Dedifferentiated amniotic fluid mesenchymal stem cell (primary cell): ENCODE results near the gene TEKT1.
"Not testable (repeated sequence)": the region's sequence is repeated elsewhere in the genome, so short reads cannot be mapped to it uniquely, and the experiment has no call there.

Source experiments
- DNase-seq: peaks from one replicate; pipeline ENCODE4 v3.0.0-alpha.2; 2016; ENCODE audit errors: extremely low spot score

Gene TEKT1

DNA sequence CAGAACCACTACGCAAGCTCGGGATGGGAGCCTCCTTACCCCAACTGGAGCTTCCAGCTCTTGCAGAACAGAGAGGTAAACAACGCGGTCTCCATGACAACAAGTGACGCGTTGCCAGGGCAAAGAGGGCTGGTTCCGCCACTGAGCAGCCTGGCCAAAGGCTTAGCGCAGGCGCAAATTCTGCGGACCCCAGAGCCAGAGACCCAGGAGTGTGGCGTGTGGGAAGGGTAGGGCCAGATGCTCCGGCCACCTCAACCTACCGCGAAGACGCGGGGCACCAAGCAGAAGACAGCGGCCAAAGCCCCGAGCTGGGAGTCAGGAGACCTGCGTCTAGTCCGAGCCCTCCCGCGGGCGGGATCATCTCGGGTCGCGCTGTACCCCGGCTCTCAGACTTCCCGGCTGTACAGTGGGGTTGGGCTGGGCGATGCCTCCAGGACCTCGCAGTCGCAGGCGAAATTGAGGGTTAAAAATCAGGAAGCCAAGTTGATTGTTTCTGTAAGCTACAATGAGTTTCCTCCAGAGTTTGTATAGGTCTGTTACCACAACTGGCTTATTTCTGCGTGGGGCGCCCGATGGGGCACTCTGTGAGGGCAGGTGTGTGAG, at the start of gene TEKT1:
TSS of gene TEKT1 (minus strand) at position 69 of the 603 bp plus-strand sequence. CDS start 1,353 bp downstream, outside the sequence.
- DNase-seq: no peak

DNA sequence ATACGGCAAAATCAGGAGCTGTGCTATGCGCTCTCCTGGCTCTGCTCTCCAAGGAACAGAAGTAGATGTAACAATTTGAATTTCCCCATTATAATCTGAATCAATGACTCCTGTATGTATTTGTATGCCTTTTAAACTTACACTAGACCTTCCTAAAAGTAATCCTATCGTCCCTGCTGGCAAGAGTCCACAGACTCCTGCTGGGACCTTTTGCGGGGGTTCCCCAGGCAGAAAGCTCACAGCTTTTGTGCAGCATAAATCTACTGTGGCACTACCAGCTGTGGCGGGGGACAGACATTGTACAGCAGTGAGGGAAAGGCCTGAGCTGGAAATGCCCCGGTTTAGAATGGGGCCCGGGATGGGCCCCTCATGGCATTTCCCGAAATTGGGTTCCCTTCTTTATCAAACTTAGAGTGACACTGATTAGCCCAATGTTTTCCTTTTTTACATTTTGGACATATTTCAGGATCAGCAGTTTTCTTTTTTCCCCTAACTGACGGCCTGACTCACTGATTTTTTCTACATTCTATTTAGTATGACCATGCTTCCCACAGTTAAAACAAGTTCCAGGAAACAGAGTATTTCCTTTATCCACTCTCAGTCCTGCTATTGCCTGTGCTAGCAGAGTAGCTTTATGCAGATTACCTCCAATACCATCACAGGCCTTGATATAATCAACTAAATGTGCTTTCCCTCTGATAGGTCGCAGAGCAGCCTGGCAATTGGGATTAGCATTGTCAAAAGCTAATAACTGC, 47.9 kb upstream of the TEKT1 start:
- not testable (repeated sequence) for DNase-seq

DNA sequence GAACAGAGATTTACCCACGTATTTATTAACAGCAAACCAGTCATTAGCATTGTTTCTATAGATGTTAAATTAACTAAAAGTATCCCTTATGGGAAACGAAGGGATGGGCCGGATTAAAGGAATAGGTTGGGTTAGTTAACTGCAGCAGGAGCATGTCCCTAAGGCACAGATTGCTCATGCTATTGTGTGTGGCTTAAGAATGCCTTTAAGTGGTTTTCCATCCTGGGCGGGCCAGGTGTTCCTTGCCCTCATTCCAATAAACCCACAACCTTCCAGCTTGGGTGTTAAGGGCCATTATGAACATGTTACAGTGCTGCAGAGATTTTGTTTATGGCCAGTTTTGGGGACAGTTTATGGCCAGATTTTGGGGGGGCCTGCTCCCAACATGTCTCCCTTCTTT, 43.7 kb upstream of the TEKT1 start:
- not testable (repeated sequence) for DNase-seq

DNA sequence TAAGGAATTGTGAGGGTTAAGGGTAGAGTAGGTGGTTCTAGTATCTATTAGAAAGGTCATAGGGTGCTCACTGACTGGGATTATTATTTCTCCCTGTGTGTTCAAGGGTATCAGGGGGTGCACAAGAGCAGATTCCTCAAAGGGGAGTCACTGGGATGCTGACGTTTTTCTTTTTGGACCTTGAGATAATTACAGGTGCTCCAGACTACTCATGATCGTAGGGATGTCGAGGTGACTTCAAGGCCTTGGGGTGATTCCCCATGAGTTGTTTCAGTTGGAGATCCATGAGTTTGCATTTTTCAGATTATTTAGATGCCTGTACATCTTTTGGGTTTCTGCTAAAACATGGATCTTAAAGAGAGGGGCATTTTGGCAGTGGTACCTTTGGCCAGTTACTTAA, 41.4 kb upstream of the TEKT1 start:
- no peak for DNase-seq

DNA sequence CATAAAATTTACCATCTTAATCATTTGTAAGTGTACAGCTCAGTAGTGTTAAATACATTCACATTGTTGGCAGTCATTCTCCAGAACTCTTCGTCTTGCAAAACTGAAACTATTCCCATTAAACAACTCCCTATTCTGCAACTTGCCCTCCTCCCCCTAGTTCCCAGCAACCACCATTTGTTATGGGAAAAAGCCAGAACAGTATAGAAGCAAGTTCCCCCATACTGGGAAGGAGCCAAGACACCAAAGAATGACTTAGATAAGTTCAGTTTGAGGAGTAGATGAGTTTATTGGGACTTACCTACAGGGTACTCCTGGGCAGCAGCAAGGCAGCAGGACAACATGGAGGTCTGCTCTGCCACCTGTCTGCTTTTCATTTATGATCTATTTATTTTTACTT, 39.3 kb upstream of the TEKT1 start:
- DNase-seq: no peak

DNA sequence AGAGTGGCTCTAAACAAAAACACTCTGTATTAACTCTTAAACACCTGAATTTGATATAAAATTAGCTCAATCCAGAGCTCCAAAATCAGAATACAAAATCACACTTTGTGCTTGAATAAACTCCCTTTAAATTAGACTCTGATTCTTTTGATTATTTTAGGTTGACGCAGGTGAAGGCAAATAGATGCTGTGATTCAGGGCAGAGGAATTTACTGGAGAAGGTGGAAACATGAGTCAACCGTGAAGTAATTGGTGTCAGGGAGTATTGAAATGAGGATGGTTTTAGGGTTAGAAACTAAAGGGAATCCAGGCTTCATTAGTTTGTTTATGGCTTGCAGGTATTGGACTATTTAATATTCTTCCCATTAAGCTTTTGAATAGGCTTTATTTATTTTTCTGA, 37.1 kb upstream of the TEKT1 start:
- no peak for DNase-seq

DNA sequence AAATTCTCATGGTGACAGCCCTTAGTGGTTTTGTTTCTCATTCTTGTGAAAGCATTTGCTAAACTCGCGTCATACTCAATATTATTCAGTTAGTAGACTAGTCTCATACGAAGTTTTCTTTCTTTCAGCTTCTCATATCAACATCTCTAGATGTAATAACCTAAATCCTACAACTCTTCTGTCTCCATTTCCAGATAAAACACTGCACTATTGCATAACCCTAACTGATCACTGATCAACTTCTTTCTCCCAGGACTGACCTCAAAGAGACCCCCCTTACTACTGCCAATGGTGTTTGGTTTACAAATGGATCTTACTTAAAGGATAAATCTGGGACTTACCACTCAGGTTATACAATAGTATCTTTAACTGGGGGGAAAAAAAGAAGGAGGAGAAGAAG, 36.3 kb upstream of the TEKT1 start:
- no peak for DNase-seq

DNA sequence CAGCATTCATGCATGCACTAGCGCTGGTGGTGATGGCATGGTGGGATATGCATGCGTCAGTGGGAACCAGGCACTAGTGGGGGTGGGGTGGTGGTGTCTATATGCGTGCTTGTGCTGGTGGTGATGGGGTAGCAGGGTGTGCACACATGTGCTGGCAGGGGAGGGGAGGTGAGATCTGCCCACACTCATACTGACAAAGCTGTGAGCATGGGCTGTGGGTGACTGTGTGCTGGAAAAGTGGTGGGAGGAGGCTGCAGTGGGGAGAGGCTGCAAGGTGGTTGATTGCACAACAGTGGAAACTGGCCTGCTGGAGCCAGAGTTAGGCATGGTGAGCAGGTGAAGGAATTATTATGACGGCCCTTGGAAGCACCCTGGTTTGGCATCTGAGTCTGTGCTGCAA, 31.3 kb upstream of the TEKT1 start:
- DNase-seq: no peak

DNA sequence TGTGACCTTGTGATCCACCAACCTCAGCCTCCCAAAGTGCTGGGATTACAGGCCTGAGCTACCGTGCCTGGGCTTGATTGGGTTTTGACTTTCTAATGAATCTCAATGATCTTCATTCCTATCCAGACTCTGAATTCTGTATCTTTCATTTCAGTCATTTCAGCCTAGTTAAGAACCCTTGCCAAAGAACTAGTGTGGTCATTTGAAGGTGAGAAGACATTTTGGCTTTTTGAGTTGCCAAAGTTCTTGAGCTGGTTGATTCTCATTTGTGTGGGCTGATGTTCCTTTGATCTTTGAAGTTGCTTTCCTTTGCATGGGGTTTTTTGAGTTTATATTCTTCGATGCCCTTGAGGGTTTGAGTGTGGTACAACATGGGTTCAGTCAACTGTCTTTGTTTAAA, 30.6 kb upstream of the TEKT1 start:
- DNase-seq: no peak

DNA sequence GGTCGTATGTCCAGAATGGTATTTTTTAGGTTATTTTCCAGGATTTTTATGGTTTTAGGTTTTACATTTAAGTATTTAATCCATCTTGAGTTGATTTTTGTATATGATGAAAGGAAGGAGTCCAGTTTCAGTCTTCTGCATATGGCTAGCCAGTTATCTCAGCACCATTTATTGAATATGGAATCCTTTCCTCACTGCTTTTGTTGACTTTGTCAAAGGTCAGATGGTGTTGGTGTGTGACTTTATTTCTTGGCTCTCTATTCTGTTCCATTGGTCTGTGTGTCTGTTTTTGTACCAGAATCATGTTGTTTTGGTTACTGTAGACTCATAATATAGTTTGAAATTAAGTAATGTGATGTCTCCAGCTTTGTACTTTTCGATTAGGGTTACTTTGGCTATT, 26.4 kb upstream of the TEKT1 start:
- no peak for DNase-seq

DNA sequence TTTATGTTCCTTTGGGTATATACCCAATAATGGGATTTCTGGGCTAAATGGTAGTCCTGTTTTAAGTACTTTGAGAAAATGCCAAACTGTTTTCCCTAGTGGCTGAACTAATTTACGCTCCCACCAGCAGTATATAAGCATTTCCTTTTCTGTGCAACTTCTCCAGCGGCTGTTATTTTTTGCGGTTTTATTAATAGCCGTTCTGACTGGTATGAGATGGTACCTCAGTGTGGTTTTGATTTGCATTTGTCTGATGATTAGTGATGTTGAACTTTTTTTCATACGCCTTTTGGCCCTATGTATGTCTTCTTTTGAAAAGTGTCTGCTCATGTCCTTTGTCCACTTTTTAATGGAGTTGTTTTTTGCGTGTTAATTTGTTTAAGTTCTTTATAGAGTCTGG, 25.8 kb upstream of the TEKT1 start:
- no peak for DNase-seq

DNA sequence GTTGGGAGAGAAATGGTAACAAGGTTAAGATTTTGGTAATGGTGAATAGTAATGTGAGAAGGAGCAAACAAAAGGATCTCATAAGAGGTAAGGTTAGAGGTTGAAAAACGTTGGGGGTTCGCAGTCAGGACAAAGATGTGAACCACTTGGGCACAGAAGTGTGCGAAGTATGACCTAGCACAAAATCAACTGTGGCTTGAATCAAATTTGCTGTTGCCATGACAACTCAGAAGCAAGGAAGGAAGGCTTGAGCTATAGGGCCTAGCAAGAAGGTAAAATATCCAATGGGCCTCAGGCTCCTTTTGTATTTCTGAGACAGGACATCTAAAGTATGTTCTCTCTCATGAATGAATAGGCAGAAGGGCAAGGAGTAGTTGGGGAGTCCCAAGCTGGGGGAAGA, 24.5 kb upstream of the TEKT1 start:
- DNase-seq: no peak

DNA sequence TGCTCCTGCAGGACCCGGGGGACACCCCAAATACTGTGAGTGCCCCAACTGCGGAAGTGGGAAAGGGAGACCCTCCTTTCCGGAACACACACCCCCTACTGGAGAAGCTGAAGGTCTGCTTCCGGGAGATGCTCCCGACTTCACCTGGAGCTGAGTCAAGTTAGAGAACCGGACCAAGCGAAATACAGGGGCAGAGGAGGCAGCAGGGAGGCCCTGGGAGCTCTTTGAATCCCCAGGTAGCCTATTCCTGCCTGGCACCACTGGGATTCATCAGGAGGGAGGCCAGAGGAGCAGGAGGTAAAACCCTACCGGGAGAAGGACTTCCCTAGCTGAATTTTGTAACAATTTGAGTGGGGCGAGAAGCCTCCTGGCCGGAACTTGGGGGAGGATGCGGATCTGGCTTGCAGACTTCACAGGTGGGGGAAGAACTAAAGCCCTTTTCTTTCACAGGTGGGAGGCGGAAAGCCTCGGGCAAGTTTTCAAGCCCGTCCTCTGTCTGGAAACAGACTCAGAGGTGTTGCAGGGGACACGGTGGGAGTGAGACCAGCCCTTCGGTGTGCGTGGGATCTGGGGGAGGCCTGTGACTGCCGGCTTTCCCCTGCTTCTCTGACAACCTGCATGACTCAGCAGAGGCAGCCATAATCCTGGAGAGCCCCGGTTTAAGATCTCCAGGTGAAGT, 22.4 kb upstream of the TEKT1 start:
- no peak for DNase-seq

DNA sequence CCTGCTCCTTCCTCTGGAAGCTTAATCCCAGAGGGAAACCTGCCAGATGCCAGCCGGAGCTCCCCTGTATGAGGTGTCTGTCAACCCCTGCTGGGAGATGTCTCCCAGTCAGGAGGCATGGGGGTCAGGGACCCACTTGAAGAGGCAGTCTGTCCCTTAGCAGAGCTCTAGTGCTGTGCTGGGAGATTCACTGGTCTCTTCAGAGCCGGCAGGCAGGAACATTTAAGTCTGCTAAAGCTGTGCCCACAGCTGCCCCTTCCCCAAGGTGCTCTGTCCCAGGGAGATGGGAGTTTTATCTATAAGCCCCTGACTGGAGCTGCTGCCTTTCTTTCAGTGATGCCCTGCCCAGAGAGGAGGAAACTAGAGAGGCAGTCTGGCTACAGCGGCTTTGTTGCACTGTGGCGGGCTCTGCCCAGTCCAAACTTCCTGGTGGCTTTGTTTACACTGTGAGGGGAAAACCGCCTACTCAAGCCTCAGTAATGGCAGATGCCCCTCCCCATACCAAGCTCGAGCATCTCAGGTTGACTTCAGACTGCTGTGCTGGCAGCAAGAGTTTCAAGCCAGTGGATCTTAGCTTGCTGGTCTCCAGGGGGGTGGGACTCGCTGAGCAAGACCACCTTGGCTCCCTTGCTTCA, 17.1 kb upstream of the TEKT1 start:
- not testable (repeated sequence) for DNase-seq

DNA sequence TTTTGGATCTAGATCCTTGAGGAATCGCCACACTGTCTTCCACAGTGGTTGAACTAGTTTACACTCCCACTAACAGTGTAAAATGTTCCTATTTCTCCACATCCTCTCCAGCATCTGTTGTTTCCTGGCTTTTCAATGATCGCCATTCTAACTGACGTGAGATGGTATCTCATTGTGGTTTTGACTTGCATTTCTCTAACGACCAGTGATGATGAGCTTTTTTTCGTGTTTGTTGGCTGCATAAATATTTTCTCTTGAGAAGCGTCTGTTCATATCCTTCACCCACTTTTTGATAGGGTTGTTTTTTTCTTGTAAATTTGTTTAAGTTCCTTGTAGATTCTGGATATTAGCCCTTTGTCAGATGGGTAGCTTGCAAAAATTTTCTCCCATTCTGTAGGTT, 14.6 kb upstream of the TEKT1 start:
- DNase-seq: not testable (repeated sequence)

DNA sequence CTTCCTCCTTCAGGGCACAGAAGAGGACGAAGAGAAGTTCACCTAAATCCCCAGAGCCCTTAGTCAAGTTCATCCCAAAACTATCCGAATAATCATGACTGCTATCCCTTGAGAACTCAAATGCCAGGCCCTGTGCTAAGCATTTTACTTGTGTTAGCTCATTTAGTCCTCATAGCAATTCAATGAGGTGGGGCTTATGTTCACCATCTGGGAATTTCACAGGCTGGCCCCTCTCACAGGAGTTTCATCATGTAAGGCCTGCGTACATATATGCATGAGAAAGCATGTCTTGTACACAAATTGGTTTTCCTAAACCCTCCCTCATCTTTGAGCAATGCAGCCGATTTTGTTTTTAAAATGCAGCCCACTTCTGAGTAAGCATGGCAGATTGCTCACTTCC, 12.9 kb upstream of the TEKT1 start:
- DNase-seq: not testable (repeated sequence)

DNA sequence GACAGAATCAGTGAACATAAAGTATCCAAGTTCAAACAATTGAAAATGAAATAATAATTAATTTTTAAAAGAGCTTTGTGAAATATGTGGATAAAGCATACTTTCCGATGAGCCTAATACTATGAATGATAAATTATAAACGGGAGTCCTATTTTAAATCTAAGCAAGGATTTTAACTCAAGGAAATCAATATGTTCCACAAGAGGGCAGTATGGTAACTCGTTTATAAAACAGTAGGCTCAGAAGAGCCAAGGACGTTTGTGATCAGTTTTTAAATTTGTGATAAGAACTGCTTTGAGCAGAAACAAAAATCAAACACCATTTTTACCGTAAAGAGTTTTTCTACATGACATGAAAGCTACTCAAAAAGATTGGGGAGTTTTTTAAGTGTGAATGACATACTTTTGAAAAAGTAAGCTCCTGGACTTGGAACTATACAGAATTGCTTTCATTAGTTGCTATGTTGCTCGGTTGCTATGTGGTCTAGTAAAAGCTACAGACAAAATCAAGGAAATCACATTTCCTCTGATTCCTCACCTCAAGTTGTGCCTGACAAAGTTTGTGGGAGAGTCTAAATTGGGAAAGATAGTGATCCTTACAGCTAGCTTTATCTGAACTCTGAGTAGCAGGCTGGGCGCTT, 11.8 kb upstream of the TEKT1 start:
- peak; percentile 80 for DNase-seq

DNA sequence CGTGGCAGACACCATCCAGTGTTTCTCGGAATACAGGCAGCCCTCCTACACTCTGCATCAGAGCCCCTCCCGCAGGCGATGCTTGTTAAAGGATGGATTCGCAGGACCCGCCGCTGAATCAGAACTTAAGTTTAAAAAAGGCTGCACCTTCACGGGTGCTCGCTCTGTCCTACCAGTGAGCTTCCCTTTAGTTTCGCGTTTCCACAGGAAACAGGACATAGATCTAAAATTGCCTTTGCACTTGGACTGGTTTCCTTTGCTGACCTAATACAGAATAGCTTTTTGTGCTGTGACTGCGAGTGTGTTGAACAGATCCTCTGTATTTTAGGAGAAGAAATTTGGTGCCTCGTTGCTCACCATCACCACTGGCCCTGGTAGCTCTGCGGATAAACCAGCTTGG, 10.2 kb upstream of the TEKT1 start:
- not testable (repeated sequence) for DNase-seq

DNA sequence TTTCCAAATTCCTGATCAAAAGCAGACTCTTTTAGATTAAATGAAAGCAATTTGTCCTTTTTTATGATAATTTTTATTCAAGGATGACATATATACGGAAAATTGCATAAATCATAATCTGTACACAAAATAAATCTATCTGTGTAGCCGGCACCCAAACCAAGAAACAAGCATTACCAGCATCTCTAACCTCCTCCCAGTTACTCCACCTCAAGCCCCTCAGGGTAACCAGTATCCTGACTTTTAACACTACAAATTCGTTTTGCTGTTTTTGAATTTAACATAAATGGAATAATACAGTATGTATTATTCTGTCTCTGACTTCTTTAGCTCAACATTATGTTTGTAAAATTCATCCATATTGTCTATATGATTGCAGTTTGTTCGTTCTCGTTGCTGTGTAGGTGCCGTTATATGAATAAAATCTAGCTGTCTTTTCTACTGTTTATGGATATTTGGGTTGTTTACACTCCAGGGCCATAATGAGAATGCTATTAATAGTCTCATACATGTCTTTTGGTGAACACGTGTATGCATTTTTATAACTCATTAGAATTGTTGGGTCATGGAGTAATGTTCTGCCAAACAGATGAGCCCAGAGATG, 1.0 kb downstream of the TEKT1 start:
- no peak for DNase-seq

DNA sequence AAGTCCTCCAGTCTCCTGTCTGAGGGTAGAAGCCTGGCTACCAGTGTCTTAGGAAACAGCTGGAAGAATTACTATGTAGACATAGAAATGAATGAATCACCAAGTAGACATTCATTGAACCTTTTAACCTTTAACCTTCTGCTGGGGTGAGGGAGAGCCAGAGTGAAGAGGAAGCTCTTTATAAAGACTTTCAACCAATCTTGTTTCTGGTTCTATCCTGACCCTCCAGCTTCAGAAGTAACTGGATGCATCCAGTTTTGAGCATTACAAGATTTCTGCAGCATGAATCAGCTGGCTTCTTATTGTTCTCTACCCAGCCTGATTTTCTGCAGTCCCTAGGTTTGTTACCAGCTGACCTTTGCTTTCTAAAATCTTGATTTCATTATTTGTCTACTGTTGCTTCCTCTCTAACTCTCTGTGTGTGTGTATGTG, 8.5 kb downstream of the TEKT1 start:
- DNase-seq: peak; percentile 12

DNA sequence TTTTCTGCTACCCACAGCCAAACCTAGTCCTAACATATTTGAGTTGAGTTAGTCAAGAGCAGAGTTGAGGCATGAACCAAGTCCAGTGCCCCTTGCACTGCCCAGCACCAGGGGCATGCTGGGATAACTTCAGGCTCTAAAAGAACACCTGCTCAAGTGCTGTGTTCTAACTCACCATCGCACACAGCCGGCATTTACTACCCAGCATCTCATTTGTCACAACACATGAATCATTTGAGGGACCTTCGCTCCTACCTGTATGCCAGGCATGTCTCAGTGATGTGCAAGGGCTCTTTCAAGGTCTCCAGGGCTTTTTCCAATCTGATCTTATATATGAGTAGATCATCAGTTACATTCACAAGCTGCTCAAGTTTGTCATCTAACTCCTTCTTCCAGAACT, 12.6 kb downstream of the TEKT1 start:
- no peak for DNase-seq

DNA sequence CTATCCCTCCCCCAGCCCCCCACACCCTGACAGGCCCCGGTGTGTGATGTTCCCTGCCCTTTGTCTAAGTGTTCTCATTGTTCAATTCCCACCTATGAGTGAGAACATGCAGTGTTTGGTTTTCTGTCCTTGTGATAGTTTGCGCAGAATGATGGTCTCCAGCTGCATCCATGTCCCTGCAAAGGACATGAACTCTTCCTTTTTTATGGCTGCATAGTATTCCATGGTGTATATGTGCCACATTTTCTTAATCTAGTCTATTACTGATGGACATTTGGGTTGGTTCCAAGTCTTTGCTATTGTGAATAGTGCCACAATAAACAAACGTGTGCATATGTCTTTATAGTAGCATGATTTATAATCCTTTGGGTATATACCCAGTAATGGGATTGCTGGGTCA, 15.2 kb downstream of the TEKT1 start:
- DNase-seq: not testable (repeated sequence)
